Spleen (tissue), 11 donors: ENCODE results near the gene ZNF507. TPM values are rescaled to one million over a fixed set of nuclear protein-coding genes. Genes with fewer than 3 reads are reported as not detected.

Experiments
- DNase-seq: peaks from one replicate; pipeline ENCODE4 v3.0.0-alpha.2; 2020
- H3K27ac ChIP-seq, 8 donors: fragments of 200-600 bp; sonication (generic) in 7 of 8; 1 replicate in 4 of 8; 2 replicates in 4 of 8; pipeline versions ENCODE4 v1.5.0 to v1.8.0; 2016 to 2021; ENCODE audit warnings: inconsistent platforms in 4 of 8, mild to moderate bottlenecking in 4 of 8, moderate library complexity in 1 of 8
- H3K27me3 ChIP-seq, 7 donors: fragments of 200-600 bp; sonication (generic) in 6 of 7; replicated peaks in 1 of 7; 1 replicate in 4 of 7; 2 replicates in 3 of 7; pipeline versions ENCODE4 v1.5.0 to v1.8.0; 2016 to 2021; ENCODE audit warnings: inconsistent platforms in 3 of 7, mild to moderate bottlenecking in 1 of 7
- H3K36me3 ChIP-seq, 6 donors: fragments of 200-600 bp; sonication (generic) in 5 of 6; 1 replicate in 4 of 6; 2 replicates in 2 of 6; pipeline versions ENCODE4 v1.5.0 to v1.8.0; 2016 to 2021; ENCODE audit warnings: inconsistent platforms in 2 of 6
- H3K4me1 ChIP-seq, 6 donors: fragments of 200-600 bp; sonication (generic) in 5 of 6; 1 replicate in 3 of 6; 2 replicates in 3 of 6; pipeline versions ENCODE4 v1.5.0 to v1.8.0; 2016 to 2021; ENCODE audit warnings: inconsistent platforms in 3 of 6
- H3K4me3 ChIP-seq, 8 donors: fragments of 200-600 bp; sonication (generic) in 7 of 8; 1 replicate in 4 of 8; 2 replicates in 4 of 8; pipeline versions ENCODE4 v1.5.0 to v1.8.0; 2016 to 2021; ENCODE audit warnings: inconsistent platforms in 4 of 8, mild to moderate bottlenecking in 4 of 8, moderate library complexity in 2 of 8
- H3K9me3 ChIP-seq, 8 donors: fragments of 200-600 bp; sonication (generic) in 7 of 8; 1 replicate in 4 of 8; 2 replicates in 4 of 8; pipeline versions ENCODE4 v1.5.0 to v1.8.0; 2016 to 2021; ENCODE audit warnings: inconsistent platforms in 4 of 8
- CTCF ChIP-seq, 11 experiments: fragments of 200-600 bp in 7 of 11; fragments of 450-650 bp in 4 of 11; sonication (generic) in 4 of 11; IDR thresholded peaks in 8 of 11; conservative IDR thresholded peaks in 3 of 11; 1 replicate in 7 of 11; 2 replicates in 4 of 11; pipeline versions ENCODE4 v1.4.0 to v1.8.0; 2016 to 2021; ENCODE audit warnings: antibody characterized with exemption in 11 of 11, inconsistent platforms in 4 of 11, mild to moderate bottlenecking in 1 of 11
- POLR2A ChIP-seq, 3 donors: fragments of 450-650 bp; IDR thresholded peaks; one replicate each; pipeline ENCODE4 v1.5.1; 2017; ENCODE audit warnings: antibody characterized with exemption in 3 of 3, mild to moderate bottlenecking in 1 of 3
- POLR2AphosphoS5 ChIP-seq, 3 donors: sonication (generic); formaldehyde crosslinking; IDR thresholded peaks; one replicate each; pipeline ENCODE4 v1.5.1; 2017; ENCODE audit warnings: antibody characterized with exemption in 3 of 3
- WGBS, 5 donors: extraction: QIAGEN DNeasy Blood & Tissue Kit in 3 of 5; methylation state at CpG; one replicate each; pipeline versions ENCODE4 v1.1.5 to v1.1.7; 2013 to 2018; 5-methylcytosine and 5-hydroxymethylcytosine counted together
- intact Hi-C: fragments of 100-400 bp; cut with DNase I; formaldehyde crosslinking; loops from one replicate; pipeline ENCODE4 v1.15.0; 2023; ENCODE audit warnings: low total_unique reads
- polyA plus RNA-seq, 3 donors: library from polyadenylated mRNA; stranded (reverse); fragments of 200-250 nt; gene quantifications; one replicate each; pipeline ENCODE4 v1.2.1, GENCODE V29; 2013
- total RNA-seq, 7 donors: library from RNA; depleted of rRNA in 3 of 7; stranded (reverse); fragments of >200 nt in 3 of 7; fragmentation: NEBNext Ultra II Directional in 4 of 7; extraction: Animal tissue kit (Norgen Biotek cat#: 25700) in 4 of 7; gene quantifications; one replicate each; pipeline versions ENCODE4 v1.1.0 to v1.2.1, GENCODE V29; 2016 to 2021
- donor health status: healthy with polysubstance abuse.
- donor health status: DM: no; HTN: no; CAD: no; lungs with moderate emphysema.
- donor health status: DM: no; HTN: no; CAD: no.
- donor health status: Bipolar disorder and iron deficiency.
- donor health status: healthy.
- donor health status: DM: no; HTN: no; CAD: no.
- donor health status: DM: yes; HTN: yes; CAD: no.

The ZNF507 gene
- total and polyA plus RNA-seq, 10 donors: 3.6 to 31.4 (median 23.7) TPM

- intact Hi-C loops: no loop called here
- TF ChIP-seq POLR2A (IDR thresholded peaks at IDR 0.05): no peak
- no peak for TF ChIP-seq CTCF (IDR thresholded peaks at IDR 0.05 in 8 of 11, conservative IDR thresholded peaks at IDR 0.05 in 3 of 11)
- no peak for TF ChIP-seq POLR2AphosphoS5 (IDR thresholded peaks at IDR 0.05)
- Histone ChIP-seq H3K27ac (no peak overlapping the region), H3K36me3 (no peaks in the 10 kb centered on the region), H3K27me3 (peaks cover 0 to 59% (median 9%) of the 10 kb centered on the region in 7 donors), H3K4me3 (no peak overlapping the region), H3K4me1 (no peaks in the 10 kb centered on the region), H3K9me3 (no peaks in the 10 kb centered on the region)
- WGBS, 5 donors: 63 to 75% (median 72%) methylated on average over 6 of the region's 6 CpGs
- no peak for DNase-seq
These were observed 31.7 kb upstream of the ZNF507 start for GRCh38 chr19:32313569-32314265.

GRCh38 chr19:32316034-32316433, 29.4 kb upstream of the ZNF507 start:
- TF ChIP-seq CTCF (IDR thresholded peaks at IDR 0.05 in 8 of 11, conservative IDR thresholded peaks at IDR 0.05 in 3 of 11): no peak
- no peak for TF ChIP-seq POLR2A (IDR thresholded peaks at IDR 0.05)
- TF ChIP-seq POLR2AphosphoS5 (IDR thresholded peaks at IDR 0.05): no peak
- no peak for DNase-seq
- H3K4me3 ChIP-seq: no peak overlapping the region
- no peaks in the 10 kb centered on the region for H3K9me3 ChIP-seq
- H3K27ac ChIP-seq: no peak overlapping the region
- intact Hi-C loops: no loop called here
- no peaks in the 10 kb centered on the region for H3K36me3 ChIP-seq
- H3K27me3 ChIP-seq: peaks cover 0 to 48% (median 0%) of the 10 kb centered on the region in 7 donors
- H3K4me1 ChIP-seq: peaks cover 0 to 4% (median 0%) of the 10 kb centered on the region in 6 donors
- WGBS, 5 donors: 77 to 92% (median 82%) methylated on average over 6 of the region's 6 CpGs

- Histone ChIP-seq H3K36me3 (no peaks in the 10 kb centered on the region), H3K9me3 (no peaks in the 10 kb centered on the region), H3K4me3 (no peak overlapping the region), H3K27ac (no peak overlapping the region), H3K4me1 (peaks cover 0 to 4% (median 0%) of the 10 kb centered on the region in 6 donors), H3K27me3 (peaks cover 0 to 44% (median 0%) of the 10 kb centered on the region in 7 donors)
- no peak for DNase-seq
- intact Hi-C loops: no loop called here
- 74 to 93% (median 76%) methylated on average over 1 of the region's 1 CpG for WGBS, 5 donors
- TF ChIP-seq CTCF (IDR thresholded peaks at IDR 0.05 in 8 of 11, conservative IDR thresholded peaks at IDR 0.05 in 3 of 11) (no peak), POLR2AphosphoS5 (IDR thresholded peaks at IDR 0.05) (no peak), POLR2A (IDR thresholded peaks at IDR 0.05) (no peak)
These were observed 28.3 kb upstream of the ZNF507 start for GRCh38 chr19:32317086-32317485.

GRCh38 chr19:32318884-32319520, 26.4 kb upstream of the ZNF507 start:
- peaks cover 0 to 29% (median 0%) of the 10 kb centered on the region in 7 donors for H3K27me3 ChIP-seq
- intact Hi-C loops: no loop called here
- H3K4me1 ChIP-seq: peaks cover 0 to 4% (median 0%) of the 10 kb centered on the region in 6 donors
- no peaks in the 10 kb centered on the region for H3K9me3 ChIP-seq
- 26 to 40% (median 28%) methylated on average over 4 to 5 of the region's 5 CpGs for WGBS, 5 donors
- DNase-seq: no peak
- H3K4me3 ChIP-seq: no peak overlapping the region
- no peak overlapping the region for H3K27ac ChIP-seq
- no peaks in the 10 kb centered on the region for H3K36me3 ChIP-seq
- no peak for TF ChIP-seq CTCF (IDR thresholded peaks at IDR 0.05 in 8 of 11, conservative IDR thresholded peaks at IDR 0.05 in 3 of 11)
